22Rv1 (cell line): ENCODE measurements around the gene CALML5.

Experiments
- ZFX ChIP-seq: fragments of 450-650 bp; IDR thresholded peaks from 2 replicates; pipeline ENCODE4 v1.6.1; 2017; ENCODE audit warnings: antibody characterized with exemption, borderline replicate concordance
- TF ChIP-seq, protein P1 (sequence below): fragments of 450-650 bp; IDR thresholded peaks from 2 replicates; pipeline ENCODE4 v1.5.1; 2017; ENCODE audit warnings: mild to moderate bottlenecking

DNA sequence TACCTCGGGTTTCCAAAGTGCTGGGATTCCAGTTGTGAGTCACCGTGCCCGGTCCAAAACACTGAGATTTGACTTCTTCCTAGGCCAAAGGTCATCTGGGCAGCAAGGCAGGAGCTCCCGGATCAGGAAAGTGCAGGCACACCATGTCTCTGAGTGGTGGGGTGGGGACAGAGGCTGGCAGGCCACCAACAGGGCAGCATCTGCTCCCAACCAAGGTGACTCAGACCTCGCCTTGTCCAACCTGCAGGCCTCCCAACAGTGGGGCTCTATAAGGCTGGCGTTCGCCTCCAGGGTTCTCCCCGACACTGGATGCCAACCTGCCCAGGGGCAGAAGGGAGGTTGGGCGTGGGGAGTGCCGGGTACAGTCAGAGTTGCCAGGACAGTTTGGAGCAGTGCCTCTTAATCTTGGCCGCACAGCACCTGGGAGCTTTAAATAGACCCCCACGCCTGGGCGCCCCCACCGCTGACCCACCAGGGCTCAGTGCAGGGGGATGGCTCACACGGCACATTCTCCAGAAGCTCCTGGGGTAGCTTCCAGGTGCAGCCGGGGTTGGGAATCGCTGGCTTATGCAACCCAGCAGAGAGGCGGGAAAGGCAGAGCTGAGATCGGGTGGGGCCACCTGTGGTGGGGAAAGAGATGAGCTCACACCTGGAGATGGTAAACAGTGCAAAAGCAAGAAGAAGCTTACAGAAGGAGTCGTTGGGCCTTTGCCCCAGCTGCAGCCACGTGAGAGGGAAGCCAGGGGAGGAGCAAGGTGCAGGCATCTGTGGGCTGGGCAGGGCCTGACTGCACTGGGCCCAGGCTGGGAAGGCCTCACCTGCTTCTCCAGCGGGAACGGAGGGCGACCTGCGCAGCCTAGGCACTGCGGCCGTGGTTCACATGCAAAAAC is 10.9 kb downstream of the CALML5 start:
- TF ChIP-seq, protein P1, sequence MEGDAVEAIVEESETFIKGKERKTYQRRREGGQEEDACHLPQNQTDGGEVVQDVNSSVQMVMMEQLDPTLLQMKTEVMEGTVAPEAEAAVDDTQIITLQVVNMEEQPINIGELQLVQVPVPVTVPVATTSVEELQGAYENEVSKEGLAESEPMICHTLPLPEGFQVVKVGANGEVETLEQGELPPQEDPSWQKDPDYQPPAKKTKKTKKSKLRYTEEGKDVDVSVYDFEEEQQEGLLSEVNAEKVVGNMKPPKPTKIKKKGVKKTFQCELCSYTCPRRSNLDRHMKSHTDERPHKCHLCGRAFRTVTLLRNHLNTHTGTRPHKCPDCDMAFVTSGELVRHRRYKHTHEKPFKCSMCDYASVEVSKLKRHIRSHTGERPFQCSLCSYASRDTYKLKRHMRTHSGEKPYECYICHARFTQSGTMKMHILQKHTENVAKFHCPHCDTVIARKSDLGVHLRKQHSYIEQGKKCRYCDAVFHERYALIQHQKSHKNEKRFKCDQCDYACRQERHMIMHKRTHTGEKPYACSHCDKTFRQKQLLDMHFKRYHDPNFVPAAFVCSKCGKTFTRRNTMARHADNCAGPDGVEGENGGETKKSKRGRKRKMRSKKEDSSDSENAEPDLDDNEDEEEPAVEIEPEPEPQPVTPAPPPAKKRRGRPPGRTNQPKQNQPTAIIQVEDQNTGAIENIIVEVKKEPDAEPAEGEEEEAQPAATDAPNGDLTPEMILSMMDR: no peak
- TF ChIP-seq ZFX: no peak
